H4 (cell line): Measurements from ENCODE around the gene CMTM6. TPM values are rescaled to one million over a fixed set of nuclear protein-coding genes. Genes with fewer than 3 reads are reported as not detected.
A peak's percentile ranks its signal among the peaks of the same experiment; 100 is the strongest.
"Not testable (repeated sequence)": the region's sequence is repeated elsewhere in the genome, so short reads cannot be mapped to it uniquely, and the experiment has no call there.

Experiments used
- DNase-seq: peaks from one replicate; pipeline ENCODE4 v3.0.0-alpha.2; 2015; ENCODE audit warnings: low spot score
- total RNA-seq: library from RNA; depleted of rRNA; stranded (reverse); fragments of >200 nt; shearing (Covaris generic); gene quantifications from 2 replicates; pipeline ENCODE4 v1.2.3, GENCODE V29; 2014; rRNA removed

Gene CMTM6
- total RNA-seq, 1 experiment from 2014 or later, result 74.1 TPM

- no peak for DNase-seq
These were observed 53.8 kb downstream of the CMTM6 start for GRCh38 chr3:32448686-32449474.

DNA sequence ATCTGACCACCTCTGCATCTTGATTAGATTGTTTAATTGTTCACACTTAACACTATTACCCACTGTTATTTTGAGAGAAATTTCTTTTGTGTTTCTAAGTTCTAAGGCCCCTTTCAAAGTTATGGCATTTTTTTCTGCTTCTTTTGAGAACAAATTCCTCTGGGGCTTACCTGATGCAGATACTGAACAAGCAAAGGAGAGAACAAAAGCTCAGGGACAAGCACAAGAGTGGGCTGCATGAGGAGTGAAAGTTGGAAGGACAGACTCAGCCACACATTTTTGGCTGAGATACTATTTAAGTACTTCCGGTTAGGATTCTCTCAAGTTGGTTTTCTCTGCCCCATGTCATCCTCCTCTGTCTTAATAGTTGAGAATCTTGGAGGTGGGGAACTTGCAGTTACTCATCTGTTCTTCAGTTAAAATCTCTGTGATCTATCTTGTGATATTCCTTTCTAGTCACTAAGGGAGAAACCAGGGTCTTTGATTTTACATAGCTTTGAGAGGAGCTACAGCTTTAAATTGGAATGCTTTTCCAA, 54.7 kb downstream of the CMTM6 start:
- no peak for DNase-seq

DNA sequence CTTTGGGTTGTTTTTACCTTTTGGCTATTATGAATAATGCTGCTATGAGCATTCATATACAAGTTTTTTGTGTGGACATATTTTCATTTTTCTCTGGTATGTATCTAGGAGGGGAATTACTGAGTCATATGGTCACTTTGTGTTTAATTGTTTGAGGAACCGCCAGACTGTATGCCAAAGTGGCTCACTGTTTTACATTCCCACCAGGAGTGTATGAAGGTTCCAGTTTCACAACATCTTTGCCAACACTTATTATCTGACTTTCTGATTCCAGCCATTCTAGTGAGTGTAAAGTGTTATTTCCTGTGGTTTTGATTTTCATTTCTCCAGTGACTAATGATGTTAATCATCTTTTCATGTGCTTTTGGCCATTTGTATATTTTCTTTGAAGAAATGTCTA, 59.2 kb downstream of the CMTM6 start:
- peak; percentile 11 for DNase-seq

DNA sequence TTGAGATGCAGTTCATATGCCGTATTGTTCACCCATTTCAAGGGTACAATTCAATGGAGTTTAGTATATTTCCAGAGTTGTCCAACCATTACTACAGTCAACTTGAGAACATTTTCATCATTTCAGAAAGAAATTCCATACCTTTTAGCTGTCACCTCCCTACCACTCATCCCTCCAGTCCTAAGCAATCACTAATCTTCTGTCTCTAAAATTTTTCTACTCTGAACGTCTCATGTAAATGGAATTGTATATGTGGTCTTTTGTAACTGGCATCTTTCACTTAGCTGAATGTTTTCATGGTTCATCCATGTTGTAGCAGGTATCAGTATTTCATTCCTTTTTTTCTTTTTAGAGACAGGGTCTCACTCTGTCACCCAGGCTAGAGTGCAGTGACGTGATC, 59.9 kb downstream of the CMTM6 start:
- no peak for DNase-seq

GRCh38 chr3:32440611-32441350, 61.9 kb downstream of the CMTM6 start:
- no peak for DNase-seq

- DNase-seq, result not testable (repeated sequence)
These were observed 63.2 kb downstream of the CMTM6 start for GRCh38 chr3:32439421-32439820.

- DNase-seq, result no peak
These were observed 63.9 kb downstream of the CMTM6 start for GRCh38 chr3:32438596-32439344.

- no peak for DNase-seq
These were observed 64.8 kb downstream of the CMTM6 start for GRCh38 chr3:32437896-32438295.

DNA sequence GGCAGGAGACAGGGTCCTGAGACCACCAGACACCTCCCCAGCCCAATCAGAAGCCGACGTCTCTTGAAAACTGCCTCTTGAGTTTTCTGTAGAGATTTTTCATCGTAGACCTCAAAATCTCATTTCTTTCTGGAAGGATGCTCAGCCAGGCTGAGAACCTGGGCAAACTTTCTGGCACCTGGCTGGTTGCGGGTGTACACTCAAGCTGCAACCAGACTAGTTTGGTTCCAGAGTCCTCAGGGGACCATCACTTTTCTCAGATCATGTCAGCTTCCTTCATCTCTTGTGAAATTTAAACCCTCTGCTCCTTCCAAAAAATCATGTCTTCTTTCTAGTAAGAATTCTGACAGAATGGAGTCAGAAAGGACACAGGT, 65.8 kb downstream of the CMTM6 start:
- no peak for DNase-seq

- DNase-seq, result no peak
These were observed 66.5 kb downstream of the CMTM6 start for GRCh38 chr3:32435911-32436815.

DNA sequence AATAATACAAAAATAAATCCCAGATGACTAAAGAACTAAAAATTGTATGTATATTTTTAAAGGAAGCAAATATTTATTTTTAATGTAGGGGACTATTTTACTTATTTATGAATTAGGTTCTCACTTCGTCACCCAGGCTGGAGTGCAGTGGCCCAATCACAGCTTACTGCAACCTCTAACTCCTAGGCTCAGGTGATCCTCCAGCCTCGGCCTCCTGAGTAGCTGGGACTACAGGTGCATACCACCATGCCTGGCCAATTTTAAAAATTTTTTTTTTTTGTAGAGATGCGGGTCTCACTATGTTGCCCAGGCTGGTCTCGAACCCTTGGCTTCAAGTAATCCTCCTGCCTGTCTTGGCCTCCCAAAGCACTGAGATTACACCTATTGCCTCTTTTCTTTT, 68.4 kb downstream of the CMTM6 start:
- no peak for DNase-seq

DNA sequence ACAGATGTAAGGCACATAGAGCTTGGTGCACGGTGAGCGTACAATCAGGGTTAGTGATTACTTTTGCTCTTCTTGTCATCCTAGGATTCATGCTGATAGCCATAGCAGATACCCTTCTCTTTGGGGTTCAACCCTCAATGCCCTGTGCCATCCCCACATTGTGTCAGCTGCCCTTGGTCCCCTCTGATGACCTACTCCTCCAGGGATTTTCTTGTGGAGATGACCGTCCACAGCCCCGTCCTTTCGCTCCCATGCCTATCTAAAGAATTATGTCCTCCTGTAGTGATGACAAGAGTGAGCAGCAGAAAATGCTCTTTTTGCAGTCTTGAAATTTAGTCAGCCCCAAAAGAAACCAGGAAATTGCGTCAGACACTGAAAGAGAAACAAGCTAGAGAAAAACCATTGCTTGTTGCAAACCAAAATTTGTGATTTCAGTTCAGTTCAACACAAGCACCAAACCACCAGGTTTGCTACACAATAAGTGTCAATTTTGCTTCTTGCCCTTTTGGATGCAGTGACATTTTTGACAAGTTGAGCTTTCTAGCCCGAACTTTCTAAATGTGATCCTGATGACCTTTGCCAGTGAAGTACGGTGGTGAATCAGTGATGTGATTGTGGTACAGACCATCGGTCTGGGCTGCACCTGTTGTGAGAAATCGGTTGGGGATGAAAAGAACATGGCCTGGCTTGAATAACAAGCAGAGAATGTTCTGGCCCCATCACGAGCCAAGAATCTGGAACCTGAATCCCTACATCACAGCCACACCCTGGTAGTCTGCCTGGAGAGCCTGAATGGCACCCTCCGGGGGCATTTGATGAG, 69.7 kb downstream of the CMTM6 start:
- no peak for DNase-seq

DNA sequence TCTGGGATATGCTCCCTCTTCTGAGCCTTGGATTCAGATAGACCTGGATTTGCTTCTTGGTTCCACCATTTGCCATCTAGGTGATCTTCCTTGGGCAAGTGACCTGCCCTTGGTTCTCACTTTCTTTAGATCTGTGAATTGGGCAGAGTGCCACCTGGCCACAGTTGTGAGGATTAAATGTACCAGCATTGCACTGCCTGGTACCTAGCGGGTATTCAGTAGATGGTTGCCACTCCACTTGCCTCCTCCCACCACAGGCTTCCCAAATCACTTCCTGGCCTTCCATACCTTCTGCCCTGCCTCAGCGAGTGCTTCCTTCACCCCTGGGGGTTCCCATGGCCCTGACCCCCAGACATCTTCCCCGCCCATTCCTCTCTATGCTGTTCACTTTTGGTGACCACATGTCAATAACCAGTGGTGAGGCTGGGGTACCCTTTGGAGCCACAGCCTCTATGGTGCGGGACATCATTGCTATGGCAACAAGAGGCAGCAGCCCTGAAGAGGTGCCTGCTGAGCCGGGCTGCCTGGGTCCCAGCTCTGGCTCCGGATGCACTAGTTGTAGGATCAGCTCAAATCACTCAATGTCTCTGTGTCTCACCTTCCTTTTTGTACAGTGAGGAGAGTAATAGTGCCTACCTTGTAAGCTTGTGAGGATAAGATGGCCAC, 70.5 kb downstream of the CMTM6 start:
- DNase-seq, result no peak

DNA sequence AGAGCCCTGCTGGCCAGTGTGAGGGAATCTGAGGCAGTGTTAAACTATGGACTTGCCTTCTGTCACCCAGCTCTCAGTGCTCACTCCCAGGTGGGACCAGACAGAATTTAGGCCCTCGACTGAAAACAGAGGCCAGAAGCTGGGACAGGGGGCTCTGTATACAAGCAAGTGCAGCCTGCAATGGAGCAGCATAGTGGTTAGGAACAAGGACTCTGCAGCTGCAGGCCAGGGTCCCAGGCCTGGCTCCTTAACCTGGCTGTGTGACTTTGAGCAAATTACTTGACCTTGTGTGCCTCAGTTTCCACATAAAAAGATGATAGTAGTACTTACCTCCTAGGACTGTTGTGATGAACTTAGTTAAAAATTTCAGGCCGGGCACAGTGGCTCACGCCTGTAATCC, 71.2 kb downstream of the CMTM6 start:
- DNase-seq, result no peak

Other genes with a start within 250 kb of the CMTM6 start
- gene CMTM7, start 111.0 kb downstream of the CMTM6 start, total RNA-seq, result 5.5 and 7.1 TPM in 2 replicates
- 27.5 and 36.3 TPM in 2 replicates for gene DYNC1LI1, start 68.0 kb upstream of the CMTM6 start, total RNA-seq
- gene CNOT10, start 182.3 kb upstream of the CMTM6 start, total RNA-seq, result 13.4 and 20.3 TPM in 2 replicates